K562 (cell line): ENCODE results near the gene SLIRP. TPM values are rescaled to one million over a fixed set of nuclear protein-coding genes. Genes with fewer than 3 reads are reported as not detected.

Experiments
- ATAC-seq: fragments of 200-7000 bp; cut with Tn5 transposase; 3 replicates; pipeline ENCODE4 v1.9.1; 2020; ENCODE audit warnings: moderate library complexity
- BruUV-seq: library from RNA; stranded (reverse); fragments of 400-500 nt; replicated peaks from 2 replicates; lab custom pipeline; 2021; lab: Mats Ljungman, UMichigan
- CTCF ChIA-PET: fragments of 300-600 bp; formaldehyde crosslinking; extraction: SDS; loops from one replicate; lab custom pipeline; 2021; ENCODE audit warnings: low intra/inter-chr PET ratio; lab: Yijun Ruan, JAX
- POLR2A ChIA-PET: fragments of 300-600, 350-650 bp; sonication (Branson Sonifier 250); formaldehyde crosslinking; extraction: SDS; loops from one replicate; lab custom pipeline; 2021; ENCODE audit warnings: antibody characterized with exemption, inconsistent platforms; lab: Yijun Ruan, JAX
- DNase-seq, 4 experiments: peaks; one replicate each; pipeline versions ENCODE4 v3.0.0 to v3.0.0-alpha.2; 2011 to 2018; ENCODE audit warnings: low spot score in 3 of 4, mixed read lengths in 3 of 4; ENCODE audit errors: extremely low read depth in 1 of 4
- FAIRE-seq: peaks from 2 replicates; lab custom pipeline; 2011; peaks lifted over from hg19 to GRCh38; lab: Jason Lieb, UNC
- H2AFZ ChIP-seq: 2 replicates; pipeline ENCODE4 v1.6.0; 2011; ENCODE audit warnings: low read depth, low read length, control low read depth, inconsistent platforms
- H3K27ac ChIP-seq: fragments of 200-600 bp; 3 replicates; pipeline ENCODE4 v1.8.0; 2011; ENCODE audit warnings: low read depth, mild to moderate bottlenecking, control low read depth, inconsistent platforms, low read length, moderate library complexity, mixed read lengths; ENCODE audit errors: extremely low read depth
- H3K27me3 ChIP-seq, 2 experiments: fragments of 300-600 bp in 1 of 2; 2 replicates in 1 of 2; 3 replicates in 1 of 2; pipeline versions ENCODE4 v1.6.0 to v1.8.0; 2011; ENCODE audit warnings: inconsistent platforms in 2 of 2, low read length in 2 of 2, mild to moderate bottlenecking in 1 of 2, mixed read lengths in 1 of 2, moderate library complexity in 1 of 2; ENCODE audit not compliant: control insufficient read depth in 2 of 2, insufficient read depth in 2 of 2
- H3K36me3 ChIP-seq: fragments of 300-600 bp; 3 replicates; pipeline ENCODE4 v1.8.0; 2011; ENCODE audit warnings: mild to moderate bottlenecking, low read length, inconsistent platforms; ENCODE audit not compliant: control insufficient read depth, insufficient read depth
- H3K4me1 ChIP-seq, 2 experiments: fragments of 200-600 bp in 1 of 2; replicated peaks in 1 of 2; 2 replicates in 1 of 2; 3 replicates in 1 of 2; pipeline versions ENCODE4 v1.5.1 to v1.8.0; 2011; ENCODE audit warnings: inconsistent platforms in 2 of 2, low read length in 2 of 2, mild to moderate bottlenecking in 1 of 2, mixed read lengths in 1 of 2, moderate library complexity in 1 of 2; ENCODE audit not compliant: control insufficient read depth in 2 of 2, insufficient read depth in 2 of 2
- H3K4me2 ChIP-seq: 2 replicates; pipeline ENCODE4 v1.6.1; 2011; ENCODE audit warnings: low read length, control low read depth, inconsistent platforms, mixed read lengths; ENCODE audit not compliant: insufficient read depth
- H3K4me3 ChIP-seq: fragments of 200-600 bp; sonication (generic), shearing (Covaris generic); 2 replicates; pipeline ENCODE4 v1.5.1; 2016; ENCODE audit warnings: control low read depth, inconsistent platforms
- H3K79me2 ChIP-seq: fragments of 200-600 bp; 3 replicates; pipeline ENCODE4 v1.8.0; 2011; ENCODE audit warnings: low read length, inconsistent platforms; ENCODE audit not compliant: control insufficient read depth, insufficient read depth
- H3K9ac ChIP-seq, 2 experiments: 2 replicates each; pipeline versions ENCODE4 v1.6.0 to v1.6.1; 2011; ENCODE audit warnings: low read depth in 2 of 2, low read length in 2 of 2, control low read depth in 1 of 2, inconsistent platforms in 1 of 2, mild to moderate bottlenecking in 1 of 2, mixed read lengths in 1 of 2; ENCODE audit not compliant: insufficient read depth in 1 of 2
- H3K9me1 ChIP-seq: one replicate; pipeline ENCODE4 v1.6.0; 2011; ENCODE audit warnings: inconsistent platforms, mild to moderate bottlenecking, low read length, moderate library complexity; ENCODE audit not compliant: control insufficient read depth, insufficient read depth
- H3K9me3 ChIP-seq: replicated peaks from 2 replicates; pipeline ENCODE4 v1.5.1; 2011; ENCODE audit warnings: low read depth, low read length, inconsistent platforms; ENCODE audit not compliant: control insufficient read depth, insufficient read depth
- H4K20me1 ChIP-seq: replicated peaks from 2 replicates; pipeline ENCODE4 v1.6.1; 2011; ENCODE audit warnings: low read length, inconsistent platforms, mixed read lengths; ENCODE audit not compliant: control insufficient read depth, insufficient read depth
- BRD9 ChIP-seq: fragments of 450-650 bp; IDR thresholded peaks from 2 replicates; pipeline ENCODE4 v1.6.1; 2018; ENCODE audit warnings: low read depth; ENCODE audit not compliant: partially characterized antibody
- CHD4 ChIP-seq: fragments of 200-600 bp; sonication (generic); IDR thresholded peaks from 3 replicates; pipeline ENCODE4 v1.6.1; 2012; ENCODE audit warnings: low read depth, mild to moderate bottlenecking, mixed read lengths, low read length, inconsistent platforms; ENCODE audit not compliant: insufficient read depth, insufficient replicate concordance, poor library complexity, severe bottlenecking
- ERF ChIP-seq: fragments of 450-650 bp; formaldehyde crosslinking; IDR thresholded peaks from 2 replicates; pipeline ENCODE4 v1.4.0; 2020; ENCODE audit warnings: mild to moderate bottlenecking, mixed read lengths
- MECOM ChIP-seq: fragments of 250-450 bp; sonication (Bioruptor Pico); IDR thresholded peaks from 2 replicates; pipeline ENCODE4 v1.8.0; 2022; ENCODE audit warnings: inconsistent platforms
- SRSF7 ChIP-seq: fragments of 200-400 bp; formaldehyde crosslinking; optimal IDR thresholded peaks from 2 replicates; pipeline ENCODE3; 2017; ENCODE audit warnings: mild to moderate bottlenecking, low read depth, low read length
- WGBS: fragments of 100-300 bp; shearing (Covaris generic); methylation state at CpG from one replicate; pipeline ENCODE4 v1.1.6; 2016; ENCODE audit warnings: low coverage, mixed read lengths; ENCODE audit not compliant: insufficient coverage; ENCODE audit errors: missing lambda C conversion rate; 5-methylcytosine and 5-hydroxymethylcytosine counted together
- in situ Hi-C: fragments of 300-500 bp; cut with MboI; formaldehyde crosslinking; loops from 4 replicates; pipeline ENCODE4 v1.15.0; 2018; ENCODE audit warnings: inconsistent platforms, mixed read lengths
- intact Hi-C: fragments of 100-400 bp; cut with micrococcal nuclease; formaldehyde crosslinking; loops from 2 replicates; pipeline ENCODE4 v1.14.2; 2022
- polyA plus RNA-seq, 8 experiments: library from polyadenylated mRNA; depleted of rRNA in 4 of 8; stranded (reverse) in 5 of 8; unstranded in 3 of 8; fragments of >200 nt; fragmentation: Nextera tagmentation in 2 of 8; fragmentation: Illumina TruSeq in 1 of 8; extraction: Ambion mirVana in 2 of 8; extraction: Trizol in 1 of 8; gene quantifications; 2 replicates each; pipeline versions ENCODE4 v1.2.1 to v1.2.3, GENCODE V29; 2011 to 2014; ENCODE audit warnings: inconsistent platforms in 1 of 8, missing spikeins in 1 of 8
- total RNA-seq, 7 experiments: library from RNA; depleted of rRNA in 6 of 7; stranded (reverse); fragments of >200 nt in 6 of 7; fragmentation: Illumina TruSeq in 2 of 7; extraction: Trizol in 2 of 7; gene quantifications; 2 replicates each; pipeline versions ENCODE4 v1.2.1 to v1.2.3, GENCODE V29; 2011 to 2021; ENCODE audit warnings: low replicate concordance in 1 of 7
- TF ChIP-seq, protein P1 (sequence below): fragments of 450-650 bp; IDR thresholded peaks from 2 replicates; pipeline ENCODE4 v1.6.1; 2016; ENCODE audit warnings: borderline replicate concordance
- TF ChIP-seq, protein P2 (sequence below): fragments of 250-450 bp; sonication (Bioruptor Pico); IDR thresholded peaks from 2 replicates; pipeline ENCODE4 v1.8.0; 2021; ENCODE audit warnings: borderline replicate concordance, mild to moderate bottlenecking, moderate library complexity; ENCODE audit not compliant: poor library complexity, severe bottlenecking
- TF ChIP-seq, protein P3 (sequence below): fragments of 450-650 bp; IDR thresholded peaks from 2 replicates; pipeline ENCODE4 v1.6.1; 2018; ENCODE audit not compliant: partially characterized antibody
- TF ChIP-seq, protein P4 (sequence below): sonication (generic); formaldehyde crosslinking; IDR thresholded peaks from 2 replicates; pipeline ENCODE4 v1.8.0; 2023; ENCODE audit warnings: mild to moderate bottlenecking, missing genetic modification reagents
- TF ChIP-seq, protein P5 (sequence below): fragments of 450-650 bp; formaldehyde crosslinking; IDR thresholded peaks from 2 replicates; pipeline ENCODE4 v1.4.0; 2020; ENCODE audit warnings: mild to moderate bottlenecking, moderate library complexity

The SLIRP gene
- total and polyA plus RNA-seq, 9 of the 15 experiments (the other 6 are each of a cell fraction or from before 2014, with no cell fraction given) = 251 to 1,905 (median 491) TPM

DNA sequence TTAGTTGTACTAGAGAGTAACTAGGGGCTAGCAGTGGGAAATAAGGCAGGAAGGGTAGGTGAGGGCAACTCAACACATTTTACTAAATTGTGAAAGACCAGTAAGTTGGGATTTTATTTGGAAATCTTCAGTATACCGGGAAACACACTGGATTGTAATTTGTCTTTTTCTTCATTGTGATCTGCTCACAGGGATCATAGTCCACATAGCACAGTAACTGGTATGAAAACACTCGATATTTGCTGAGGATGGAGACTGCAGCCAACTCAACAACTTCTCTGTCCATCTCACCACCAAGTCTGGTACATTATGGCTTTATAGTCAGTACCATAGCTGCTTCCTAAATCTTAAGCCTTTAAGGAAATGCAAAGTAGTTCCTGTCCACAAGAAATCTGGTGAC, 2.5 kb downstream of the SLIRP start (continued):
- TF ChIP-seq, protein P1, sequence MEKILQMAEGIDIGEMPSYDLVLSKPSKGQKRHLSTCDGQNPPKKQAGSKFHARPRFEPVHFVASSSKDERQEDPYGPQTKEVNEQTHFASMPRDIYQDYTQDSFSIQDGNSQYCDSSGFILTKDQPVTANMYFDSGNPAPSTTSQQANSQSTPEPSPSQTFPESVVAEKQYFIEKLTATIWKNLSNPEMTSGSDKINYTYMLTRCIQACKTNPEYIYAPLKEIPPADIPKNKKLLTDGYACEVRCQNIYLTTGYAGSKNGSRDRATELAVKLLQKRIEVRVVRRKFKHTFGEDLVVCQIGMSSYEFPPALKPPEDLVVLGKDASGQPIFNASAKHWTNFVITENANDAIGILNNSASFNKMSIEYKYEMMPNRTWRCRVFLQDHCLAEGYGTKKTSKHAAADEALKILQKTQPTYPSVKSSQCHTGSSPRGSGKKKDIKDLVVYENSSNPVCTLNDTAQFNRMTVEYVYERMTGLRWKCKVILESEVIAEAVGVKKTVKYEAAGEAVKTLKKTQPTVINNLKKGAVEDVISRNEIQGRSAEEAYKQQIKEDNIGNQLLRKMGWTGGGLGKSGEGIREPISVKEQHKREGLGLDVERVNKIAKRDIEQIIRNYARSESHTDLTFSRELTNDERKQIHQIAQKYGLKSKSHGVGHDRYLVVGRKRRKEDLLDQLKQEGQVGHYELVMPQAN = no peak

DNA sequence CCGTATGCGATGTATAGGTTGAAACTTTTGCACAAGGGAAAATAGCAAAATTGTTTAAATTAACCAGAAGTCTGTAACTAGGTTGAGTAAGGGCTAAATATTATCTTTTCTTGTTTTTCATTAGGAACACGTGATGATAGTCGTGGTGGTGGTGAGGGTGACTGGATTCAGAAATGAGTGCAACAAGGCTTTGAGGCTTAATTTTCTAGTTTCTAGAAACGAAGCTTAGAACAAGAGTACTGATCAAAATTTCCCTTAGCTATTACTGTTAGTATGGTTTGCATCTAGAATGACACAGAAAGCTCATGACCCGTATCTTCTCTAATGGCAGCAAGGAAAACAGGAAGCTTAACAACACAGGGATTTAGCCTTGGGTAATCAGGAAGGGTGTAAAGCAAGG, 7.0 kb downstream of the SLIRP start:
- Histone ChIP-seq H3K27ac (no peak overlapping the region), H3K36me3 (peaks cover 93% of the 10 kb centered on the region), H3K4me3 (no peak overlapping the region), H3K9me3 (no peaks in the 10 kb centered on the region), H3K9ac (no peak overlapping the region), H3K27me3 (no peaks in the 10 kb centered on the region), H3K79me2 (peaks cover 48% of the 10 kb centered on the region), H3K4me2 (no peak overlapping the region), H3K4me1 (no peaks in the 10 kb centered on the region; a peak in 2 of 5 replicates), H4K20me1 (0 out of 2 replicates have a peak, but pooled peaks cover 2% of the 10 kb centered on the region), H3K9me1 (no peaks in the 10 kb centered on the region), H2AFZ (no peak overlapping the region)
- ATAC-seq = no peak
- ChIA-PET CTCF (no interaction called here), POLR2A (interaction anchor here (0.6 to 1.0 kb wide), 2 partner anchors 11 to 169 kb away, joined by 3 read pairs; no protein-coding TSS in a partner anchor)
- in situ Hi-C loops = no loop called here
- intact Hi-C loops = no loop called here
- no peak for FAIRE-seq
- 86% methylated on average over 6 of the region's 6 CpGs for WGBS
- BruUV-seq = no TSS peak
- no peak for DNase-seq
- TF ChIP-seq, protein P2, sequence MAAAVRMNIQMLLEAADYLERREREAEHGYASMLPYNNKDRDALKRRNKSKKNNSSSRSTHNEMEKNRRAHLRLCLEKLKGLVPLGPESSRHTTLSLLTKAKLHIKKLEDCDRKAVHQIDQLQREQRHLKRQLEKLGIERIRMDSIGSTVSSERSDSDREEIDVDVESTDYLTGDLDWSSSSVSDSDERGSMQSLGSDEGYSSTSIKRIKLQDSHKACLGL (CRISPR knock-in tag) = no peak
- TF ChIP-seq BRD9 = no peak
- TF ChIP-seq ERF (CRISPR knock-in tag) = no peak
- TF ChIP-seq SRSF7 = no peak
- no peak for TF ChIP-seq CHD4
- no peak for TF ChIP-seq MECOM (CRISPR knock-in tag)
- TF ChIP-seq, protein P3, sequence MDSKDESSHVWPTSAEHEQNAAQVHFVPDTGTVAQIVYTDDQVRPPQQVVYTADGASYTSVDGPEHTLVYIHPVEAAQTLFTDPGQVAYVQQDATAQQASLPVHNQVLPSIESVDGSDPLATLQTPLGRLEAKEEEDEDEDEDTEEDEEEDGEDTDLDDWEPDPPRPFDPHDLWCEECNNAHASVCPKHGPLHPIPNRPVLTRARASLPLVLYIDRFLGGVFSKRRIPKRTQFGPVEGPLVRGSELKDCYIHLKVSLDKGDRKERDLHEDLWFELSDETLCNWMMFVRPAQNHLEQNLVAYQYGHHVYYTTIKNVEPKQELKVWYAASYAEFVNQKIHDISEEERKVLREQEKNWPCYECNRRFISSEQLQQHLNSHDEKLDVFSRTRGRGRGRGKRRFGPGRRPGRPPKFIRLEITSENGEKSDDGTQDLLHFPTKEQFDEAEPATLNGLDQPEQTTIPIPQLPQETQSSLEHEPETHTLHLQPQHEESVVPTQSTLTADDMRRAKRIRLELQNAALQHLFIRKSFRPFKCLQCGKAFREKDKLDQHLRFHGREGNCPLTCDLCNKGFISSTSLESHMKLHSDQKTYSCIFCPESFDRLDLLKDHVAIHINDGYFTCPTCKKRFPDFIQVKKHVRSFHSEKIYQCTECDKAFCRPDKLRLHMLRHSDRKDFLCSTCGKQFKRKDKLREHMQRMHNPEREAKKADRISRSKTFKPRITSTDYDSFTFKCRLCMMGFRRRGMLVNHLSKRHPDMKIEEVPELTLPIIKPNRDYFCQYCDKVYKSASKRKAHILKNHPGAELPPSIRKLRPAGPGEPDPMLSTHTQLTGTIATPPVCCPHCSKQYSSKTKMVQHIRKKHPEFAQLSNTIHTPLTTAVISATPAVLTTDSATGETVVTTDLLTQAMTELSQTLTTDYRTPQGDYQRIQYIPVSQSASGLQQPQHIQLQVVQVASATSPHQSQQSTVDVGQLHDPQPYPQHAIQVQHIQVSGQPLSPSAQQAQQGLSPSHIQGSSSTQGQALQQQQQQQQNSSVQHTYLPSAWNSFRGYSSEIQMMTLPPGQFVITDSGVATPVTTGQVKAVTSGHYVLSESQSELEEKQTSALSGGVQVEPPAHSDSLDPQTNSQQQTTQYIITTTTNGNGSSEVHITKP = no peak
- TF ChIP-seq, protein P4, sequence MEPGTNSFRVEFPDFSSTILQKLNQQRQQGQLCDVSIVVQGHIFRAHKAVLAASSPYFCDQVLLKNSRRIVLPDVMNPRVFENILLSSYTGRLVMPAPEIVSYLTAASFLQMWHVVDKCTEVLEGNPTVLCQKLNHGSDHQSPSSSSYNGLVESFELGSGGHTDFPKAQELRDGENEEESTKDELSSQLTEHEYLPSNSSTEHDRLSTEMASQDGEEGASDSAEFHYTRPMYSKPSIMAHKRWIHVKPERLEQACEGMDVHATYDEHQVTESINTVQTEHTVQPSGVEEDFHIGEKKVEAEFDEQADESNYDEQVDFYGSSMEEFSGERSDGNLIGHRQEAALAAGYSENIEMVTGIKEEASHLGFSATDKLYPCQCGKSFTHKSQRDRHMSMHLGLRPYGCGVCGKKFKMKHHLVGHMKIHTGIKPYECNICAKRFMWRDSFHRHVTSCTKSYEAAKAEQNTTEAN (CRISPR knock-in tag) = no peak
- TF ChIP-seq, protein P5, sequence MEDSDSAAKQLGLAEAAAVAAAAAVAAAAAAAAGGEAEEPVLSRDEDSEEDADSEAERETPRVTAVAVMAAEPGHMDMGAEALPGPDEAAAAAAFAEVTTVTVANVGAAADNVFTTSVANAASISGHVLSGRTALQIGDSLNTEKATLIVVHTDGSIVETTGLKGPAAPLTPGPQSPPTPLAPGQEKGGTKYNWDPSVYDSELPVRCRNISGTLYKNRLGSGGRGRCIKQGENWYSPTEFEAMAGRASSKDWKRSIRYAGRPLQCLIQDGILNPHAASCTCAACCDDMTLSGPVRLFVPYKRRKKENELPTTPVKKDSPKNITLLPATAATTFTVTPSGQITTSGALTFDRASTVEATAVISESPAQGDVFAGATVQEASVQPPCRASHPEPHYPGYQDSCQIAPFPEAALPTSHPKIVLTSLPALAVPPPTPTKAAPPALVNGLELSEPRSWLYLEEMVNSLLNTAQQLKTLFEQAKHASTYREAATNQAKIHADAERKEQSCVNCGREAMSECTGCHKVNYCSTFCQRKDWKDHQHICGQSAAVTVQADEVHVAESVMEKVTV (CRISPR knock-in tag) = no peak
